ENCODE data around the gene CXCL17. TPM values are rescaled to one million over a fixed set of nuclear protein-coding genes. Genes with fewer than 3 reads are reported as not detected.

Gene CXCL17
- total and polyA plus RNA-seq, 2 donors, result 1.7 to 10.8 TPM

- DNase-seq (ENCODE audit: extremely low spot score), result no peak
- H3K36me3 ChIP-seq (ENCODE audit: insufficient read depth), result no peaks in the 10 kb centered on the region
- H3K27ac ChIP-seq (ENCODE audit: low read depth), result no peak within 1 kb of the TSS
- peaks cover 1% of the 10 kb centered on the region for H3K4me1 ChIP-seq (ENCODE audit: insufficient read depth)
- H3K4me3 ChIP-seq (ENCODE audit: low read depth, low read length), result no peak within 1 kb of the TSS
- 51% methylated on average over 12 of the region's 12 CpGs for WGBS
Observed at GRCh38 chr19:42389899-42390298, 52.8 kb downstream of the CXCL17 start, which contains the start of gene CNFN. TSS of gene CNFN (minus strand) at chr19:42390297. CDS start at chr19:42389037, 1,260 bp downstream.

- WGBS, result 73% methylated on average over 20 of the region's 20 CpGs
- peaks cover 1% of the 10 kb centered on the region for H3K4me1 ChIP-seq (ENCODE audit: insufficient read depth)
- no peak for DNase-seq (ENCODE audit: extremely low spot score)
- no peaks in the 10 kb centered on the region for H3K36me3 ChIP-seq (ENCODE audit: insufficient read depth)
- H3K4me3 ChIP-seq (ENCODE audit: low read depth, low read length), result no peak overlapping the region
- no peak overlapping the region for H3K27ac ChIP-seq (ENCODE audit: low read depth)
Observed at GRCh38 chr19:42388851-42389489, 53.8 kb downstream of the CXCL17 start.

- H3K27ac ChIP-seq (ENCODE audit: low read depth), result no peak overlapping the region
Observed at GRCh38 chr19:42386974-42387707, 55.6 kb downstream of the CXCL17 start.

GRCh38 chr19:42380155-42380554 lies 62.6 kb downstream of the CXCL17 start:
- 80% methylated on average over 6 of the region's 6 CpGs for WGBS
- Histone ChIP-seq H3K27ac (ENCODE audit: low read depth) (no peak overlapping the region), H3K36me3 (ENCODE audit: insufficient read depth) (no peaks in the 10 kb centered on the region), H3K4me1 (ENCODE audit: insufficient read depth) (no peaks in the 10 kb centered on the region), H3K4me3 (ENCODE audit: low read depth, low read length) (no peak overlapping the region)
- no peak for DNase-seq (ENCODE audit: extremely low spot score)

More at GRCh38 chr19:42386974-42387707, 55.6 kb downstream of the CXCL17 start:
- Histone ChIP-seq H3K4me3 (ENCODE audit: low read depth, low read length) (peak overlapping the region; percentile 38), H3K4me1 (ENCODE audit: insufficient read depth) (peaks cover 1% of the 10 kb centered on the region), H3K36me3 (ENCODE audit: insufficient read depth) (no peaks in the 10 kb centered on the region)
- 1% methylated on average over 48 of the region's 48 CpGs for WGBS
- DNase-seq (ENCODE audit: extremely low spot score), result no peak

Small RNA genes within 50 kb of the gene (small RNA-seq; reads per million reads assigned to genes)
- not detected for gene RNU4-60P

Other genes starting within 250 kb of the CXCL17 start
- 15.5 TPM for gene DEDD2, start 225.3 kb downstream of the CXCL17 start, total RNA-seq
- gene DEDD2, start 225.3 kb downstream of the CXCL17 start, polyA plus RNA-seq, result 29.5 TPM
- gene ZNF526, start 222.6 kb downstream of the CXCL17 start, total RNA-seq, result 7.0 TPM
- 6.0 TPM for gene ZNF526, start 222.6 kb downstream of the CXCL17 start, polyA plus RNA-seq
- 8.4 TPM for gene GSK3A, start 200.3 kb downstream of the CXCL17 start, total RNA-seq
- 56.9 TPM for gene GSK3A, start 200.3 kb downstream of the CXCL17 start, polyA plus RNA-seq
- 17.9 TPM for gene ERF, start 187.8 kb downstream of the CXCL17 start, total RNA-seq
- gene ERF, start 187.8 kb downstream of the CXCL17 start, polyA plus RNA-seq, result 50.9 TPM
- 14.0 TPM for gene CIC, start 173.7 kb downstream of the CXCL17 start, total RNA-seq
- 59.5 TPM for gene CIC, start 173.7 kb downstream of the CXCL17 start, polyA plus RNA-seq
- not detected for gene PRR19, start 140.8 kb downstream of the CXCL17 start, total RNA-seq
- gene PRR19, start 140.8 kb downstream of the CXCL17 start, polyA plus RNA-seq, result 1.0 TPM
- gene PAFAH1B3, start 140.3 kb downstream of the CXCL17 start, total RNA-seq, result 15.9 TPM
- 20.9 TPM for gene PAFAH1B3, start 140.3 kb downstream of the CXCL17 start, polyA plus RNA-seq
- not detected for gene TMEM145, start 129.6 kb downstream of the CXCL17 start, total RNA-seq
- 0.94 TPM for gene TMEM145, start 129.6 kb downstream of the CXCL17 start, polyA plus RNA-seq
- 14.7 TPM for gene MEGF8, start 117.3 kb downstream of the CXCL17 start, total RNA-seq
- 19.8 TPM for gene MEGF8, start 117.3 kb downstream of the CXCL17 start, polyA plus RNA-seq
- gene CNFN, start 52.6 kb downstream of the CXCL17 start, total RNA-seq, result not detected
- gene CNFN, start 52.6 kb downstream of the CXCL17 start, polyA plus RNA-seq, result 2.4 TPM
- gene LIPE, start 15.6 kb downstream of the CXCL17 start, total RNA-seq, result 5.7 TPM
- gene LIPE, start 15.6 kb downstream of the CXCL17 start, polyA plus RNA-seq, result 30.2 TPM
- 6.2 TPM for gene CEACAM1, start 85.5 kb upstream of the CXCL17 start, total RNA-seq
- 4.7 TPM for gene CEACAM1, start 85.5 kb upstream of the CXCL17 start, polyA plus RNA-seq
- gene CEACAM8, start 152.0 kb upstream of the CXCL17 start, total RNA-seq, result 0.11 TPM
- not detected for gene CEACAM8, start 152.0 kb upstream of the CXCL17 start, polyA plus RNA-seq